Adipose tissue (tissue), 3 donors: Measurements from ENCODE around the gene JAK2. TPM values are rescaled to one million over a fixed set of nuclear protein-coding genes. Genes with fewer than 3 reads are reported as not detected.

Experiments used
- H3K27ac ChIP-seq: one replicate; pipeline ENCODE4 v1.5.1; 2013; ENCODE audit warnings: low read depth, low read length
- WGBS, 3 donors: extraction: QIAGEN DNeasy Blood & Tissue Kit; methylation state at CpG; one replicate each; pipeline ENCODE4 v1.1.7; 2013; 5-methylcytosine and 5-hydroxymethylcytosine counted together
- polyA plus RNA-seq, 3 donors: library from polyadenylated mRNA; stranded (reverse); fragments of 200-250 nt; gene quantifications; one replicate each; pipeline ENCODE4 v1.2.3, GENCODE V29; 2013
- donor health status: healthy with polysubstance abuse.
- donor health status: Bipolar disorder and iron deficiency.
- donor health status: healthy.

Gene JAK2
- polyA plus RNA-seq, 3 donors = 1.9 to 13.7 (median 7.6) TPM

DNA sequence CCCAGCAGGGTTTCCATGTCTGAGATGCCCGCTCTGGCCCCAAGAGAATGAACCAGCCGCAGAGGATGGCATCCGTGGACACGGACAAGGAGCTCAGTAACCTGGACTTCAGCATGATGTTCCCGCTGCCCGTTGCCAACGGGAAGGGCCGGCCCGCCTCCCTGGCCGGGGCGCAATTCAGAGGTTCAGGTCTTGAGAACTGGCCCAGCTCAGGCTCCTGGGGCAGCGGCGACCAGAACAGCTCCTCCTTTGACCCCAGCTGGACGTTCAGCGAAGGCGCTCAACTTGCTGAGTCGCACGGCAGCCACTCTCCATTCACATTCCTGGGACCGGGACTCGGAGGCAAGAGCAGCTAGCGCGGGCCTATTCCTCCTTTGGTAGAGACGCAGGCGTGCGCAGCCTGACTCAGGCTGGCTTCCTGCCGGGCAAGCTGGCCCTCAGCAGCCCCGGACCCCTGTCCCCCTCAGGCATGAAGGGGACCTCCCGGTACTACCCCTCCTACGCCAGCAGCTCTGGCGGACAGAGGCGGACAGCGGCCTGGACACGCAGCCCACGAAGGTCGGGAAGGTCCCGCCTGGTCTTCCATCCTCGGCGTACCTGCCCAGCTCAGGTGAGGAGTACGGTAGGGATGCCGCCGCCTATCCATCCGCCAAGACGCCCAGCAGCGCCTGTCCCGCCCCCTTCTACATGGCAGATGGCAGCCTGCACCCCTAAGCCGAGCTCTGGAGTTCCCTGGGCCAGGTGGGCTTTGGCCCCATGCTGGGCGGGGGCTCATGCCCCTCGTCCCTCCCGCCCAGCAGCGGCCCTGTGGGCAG lies 126.0 kb downstream of the JAK2 start:
- WGBS, 3 donors = 97 to 99% (median 98%) methylated on average over 50 of the region's 50 CpGs
- no peak overlapping the region for H3K27ac ChIP-seq

DNA sequence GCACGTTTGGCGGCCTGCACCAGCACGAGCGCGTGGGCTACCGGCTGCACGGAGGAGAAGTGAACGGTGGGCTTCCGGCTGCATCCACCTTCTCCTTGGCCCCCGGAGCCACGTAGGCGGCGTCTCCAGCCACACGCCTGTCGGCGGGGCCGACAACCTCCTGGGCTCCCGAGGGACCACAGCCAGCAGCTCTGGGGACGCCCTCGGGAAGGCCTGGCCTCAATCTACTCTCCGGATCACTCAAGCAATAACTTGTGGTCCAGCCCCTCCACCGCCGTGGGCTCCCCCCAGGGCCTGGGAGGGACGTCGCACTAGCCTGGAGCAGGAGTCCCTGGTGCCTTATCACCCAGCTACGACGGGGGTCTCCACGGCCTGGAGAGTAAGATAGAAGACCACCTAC lies 126.6 kb downstream of the JAK2 start:
- 97 to 99% (median 99%) methylated on average over 28 of the region's 28 CpGs for WGBS, 3 donors
- no peak overlapping the region for H3K27ac ChIP-seq

DNA sequence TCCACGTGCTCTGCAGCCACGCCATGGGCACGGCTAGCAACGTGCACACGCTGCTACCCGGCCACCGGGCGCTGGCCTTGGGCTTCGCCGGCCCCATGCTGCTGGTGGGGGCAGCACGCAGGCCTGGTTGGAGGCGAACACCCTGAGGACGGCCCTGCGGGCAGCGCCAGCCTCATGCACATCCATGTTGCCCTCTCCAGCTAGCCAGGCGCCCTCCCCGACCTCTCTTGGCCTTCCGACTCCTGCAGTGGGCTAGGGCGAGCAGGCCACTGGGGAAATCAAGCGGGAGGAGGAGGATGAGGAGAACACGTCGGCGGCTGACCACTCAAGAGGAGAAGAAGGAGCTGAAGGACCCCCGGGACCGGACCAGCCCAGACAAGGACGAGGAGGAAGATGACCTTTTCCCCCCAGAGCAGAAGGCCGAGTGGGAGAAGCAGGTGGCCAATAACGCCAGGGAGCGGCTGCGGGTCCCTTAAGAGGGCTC lies 127.1 kb downstream of the JAK2 start:
- H3K27ac ChIP-seq = no peak overlapping the region
- 97 to 98% (median 98%) methylated on average over 30 of the region's 30 CpGs for WGBS, 3 donors

DNA sequence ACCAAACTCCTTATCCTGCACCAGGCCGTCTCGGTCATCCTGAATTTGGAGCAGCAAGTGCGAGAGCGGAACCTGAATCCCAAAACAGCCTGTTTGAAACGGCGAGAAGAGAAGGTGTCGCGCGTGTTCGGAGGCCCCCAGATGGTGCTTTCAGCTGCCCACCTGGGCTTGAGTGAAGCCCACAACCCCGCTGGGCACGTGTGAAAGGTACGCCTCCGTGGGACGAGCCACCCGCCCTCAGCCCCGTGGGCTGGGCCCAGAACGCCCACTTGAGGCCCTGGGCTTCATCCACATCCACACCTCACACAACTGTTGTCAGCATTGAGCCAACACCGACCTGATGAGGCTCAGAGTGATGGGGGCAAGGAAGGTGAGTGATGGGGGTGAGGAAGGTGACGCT lies 127.6 kb downstream of the JAK2 start:
- WGBS, 3 donors = 95 to 97% (median 95%) methylated on average over 20 of the region's 20 CpGs
- no peak overlapping the region for H3K27ac ChIP-seq

DNA sequence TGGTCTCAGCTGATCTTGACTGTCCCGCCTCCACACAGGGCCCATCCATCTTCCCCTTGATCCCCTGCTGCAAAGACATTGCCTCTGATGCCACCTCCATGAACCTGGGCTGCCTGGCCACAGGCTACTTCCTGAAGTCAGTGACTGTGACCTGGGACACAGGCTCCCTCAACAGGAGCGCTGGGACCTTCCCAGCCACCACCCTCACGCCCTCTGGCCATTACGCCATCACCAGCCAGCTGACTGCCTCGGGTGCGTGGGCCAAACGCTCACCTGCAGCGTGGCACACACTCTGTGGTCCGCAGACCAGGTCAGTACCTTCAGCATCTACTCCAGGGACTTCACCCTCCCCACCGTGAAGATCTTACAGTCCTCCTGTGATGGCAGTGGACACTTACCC lies 128.5 kb downstream of the JAK2 start:
- 96 to 98% (median 98%) methylated on average over 10 of the region's 10 CpGs for WGBS, 3 donors
- H3K27ac ChIP-seq = no peak overlapping the region

DNA sequence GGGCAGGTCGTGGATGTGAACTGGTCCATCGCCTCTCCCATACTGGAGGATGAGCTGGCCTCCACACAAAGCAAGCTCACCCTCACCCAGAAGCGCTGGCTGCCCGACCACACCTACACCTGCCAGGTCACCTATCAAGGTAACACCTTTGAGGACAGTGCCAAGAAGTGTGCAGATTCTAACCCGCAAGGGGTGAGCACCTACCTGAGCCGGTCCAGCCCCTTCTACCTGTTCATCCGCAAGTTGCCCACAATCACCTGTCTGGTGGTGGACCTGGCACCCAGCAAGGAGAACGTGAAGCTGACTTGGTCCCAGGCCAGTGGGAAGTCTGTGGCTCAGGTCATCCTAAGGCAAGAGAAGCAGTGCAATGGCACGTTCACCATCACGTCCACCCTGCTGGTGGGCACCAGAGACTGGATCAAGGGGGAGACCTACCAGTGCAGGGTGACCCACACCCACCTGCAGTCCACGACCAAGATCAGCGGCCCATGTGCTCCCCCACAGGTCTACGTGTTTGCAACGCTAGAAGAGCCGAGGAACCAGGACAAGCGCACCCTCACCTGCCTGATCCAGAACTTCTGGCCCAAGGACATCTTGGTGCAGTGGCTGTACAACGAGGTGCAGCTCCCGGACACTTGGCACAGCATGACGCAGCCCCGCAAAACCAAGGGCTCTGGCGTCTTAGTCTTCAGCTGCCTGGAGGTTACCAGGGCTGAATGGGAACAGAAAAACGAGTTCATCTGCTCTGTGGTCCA lies 129.1 kb downstream of the JAK2 start:
- no peak overlapping the region for H3K27ac ChIP-seq
- 97 to 98% (median 97%) methylated on average over 22 of the region's 22 CpGs for WGBS, 3 donors

DNA sequence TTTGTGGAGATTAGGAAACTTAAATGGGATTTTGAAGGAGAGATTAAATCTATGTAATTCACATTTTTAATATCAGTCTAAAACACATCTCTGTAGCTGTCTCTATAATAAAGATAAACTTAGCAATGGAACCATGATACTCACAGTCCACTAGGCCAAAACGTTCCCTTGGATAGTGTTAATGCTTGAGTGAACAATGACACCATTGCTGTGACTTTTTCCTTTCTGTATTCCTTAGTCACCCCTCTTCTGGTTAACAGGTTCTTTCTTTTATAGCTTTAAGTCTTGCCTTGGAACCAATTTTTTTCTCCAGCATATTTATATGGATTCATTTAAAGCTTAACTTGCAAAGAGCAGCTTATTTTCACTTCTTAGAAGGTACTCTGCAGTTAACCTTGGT lies 137.0 kb downstream of the JAK2 start:
- 77 to 90% (median 88%) methylated on average over 1 of the region's 1 CpG for WGBS, 3 donors

DNA sequence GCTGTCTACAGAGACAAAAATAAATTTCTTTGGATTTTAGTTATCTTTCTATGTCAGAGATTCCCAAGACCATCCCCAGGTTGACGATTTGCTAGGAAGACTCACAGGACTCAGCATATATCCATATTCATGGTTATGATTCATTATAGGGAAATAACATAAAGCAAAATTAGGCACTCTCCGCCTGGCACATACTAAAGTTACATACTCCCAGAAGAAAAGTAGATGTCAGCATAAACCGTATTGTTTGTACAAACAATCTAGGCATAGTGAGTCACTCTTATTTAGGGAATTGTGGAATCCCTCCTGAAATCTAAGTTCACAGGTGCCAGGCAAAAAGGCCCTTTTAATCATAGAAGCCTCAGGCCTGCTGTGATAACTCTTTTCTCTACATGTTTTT lies 137.4 kb downstream of the JAK2 start:
- no peak overlapping the region for H3K27ac ChIP-seq
- 81 to 97% (median 94%) methylated on average over 3 of the region's 3 CpGs for WGBS, 3 donors

More for the DNA sequence above, 137.0 kb downstream of the JAK2 start:
- no peak overlapping the region for H3K27ac ChIP-seq

DNA sequence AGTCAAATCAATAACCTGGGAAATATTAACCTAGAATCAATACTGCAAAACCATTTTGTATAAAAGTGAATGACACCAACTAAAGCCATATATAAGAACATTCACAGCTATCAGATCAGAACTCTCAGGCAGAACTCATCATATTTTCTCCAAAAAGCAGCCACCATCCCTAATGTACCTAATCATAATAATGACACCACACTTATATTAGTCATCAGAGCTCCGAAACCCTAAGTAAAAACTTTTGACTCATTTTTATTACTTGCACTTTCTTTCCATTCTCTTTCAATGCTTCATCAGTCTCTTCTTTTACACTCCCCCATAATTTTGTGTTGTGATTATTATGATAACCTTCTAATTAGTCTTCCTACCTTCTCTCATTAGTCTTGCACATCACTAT lies 155.1 kb downstream of the JAK2 start:
- WGBS, 3 donors = 90 to 97% (median 90%) methylated on average over 1 of the region's 1 CpG
- H3K27ac ChIP-seq = no peak overlapping the region

DNA sequence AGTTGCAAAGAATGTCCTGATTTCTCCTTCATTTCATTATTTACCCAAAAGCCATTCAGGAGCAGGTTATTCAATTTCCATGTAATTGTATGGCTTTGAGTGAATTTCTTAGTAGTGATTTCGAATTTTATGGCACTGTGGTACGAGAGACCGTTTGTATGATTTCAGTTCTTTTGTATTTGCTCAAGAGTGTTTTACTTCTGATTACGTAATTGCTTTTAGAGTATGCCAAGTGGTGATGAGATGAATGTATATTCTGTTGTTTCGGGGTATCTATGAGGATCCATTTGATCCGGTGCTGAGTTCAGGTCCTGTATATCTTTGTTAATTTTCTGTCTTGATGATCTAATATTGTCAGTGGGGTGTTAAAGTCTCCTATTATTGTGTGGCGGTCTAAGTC lies 159.1 kb downstream of the JAK2 start:
- 92 to 95% (median 93%) methylated on average over 7 of the region's 7 CpGs for WGBS, 3 donors

DNA sequence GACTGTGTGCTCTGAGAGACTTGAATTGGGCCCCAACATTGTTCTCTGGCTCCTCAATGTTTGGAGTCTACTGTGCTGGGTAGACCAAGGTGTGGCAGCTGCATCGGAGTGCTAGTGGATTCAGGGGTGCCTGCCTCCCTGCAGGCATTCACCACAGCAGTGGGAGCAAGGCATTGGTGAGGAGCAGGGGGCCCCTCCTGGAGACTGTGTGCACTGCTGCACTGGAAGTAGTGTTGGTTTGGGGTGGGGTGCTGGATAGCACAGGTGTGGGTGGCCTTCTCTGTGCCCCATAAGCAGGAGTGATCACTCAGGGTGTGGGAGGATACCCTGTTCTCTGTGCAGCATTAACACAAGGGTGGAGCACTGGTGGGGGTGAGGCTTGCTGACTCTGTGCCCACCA lies 161.2 kb downstream of the JAK2 start:
- no peak overlapping the region for H3K27ac ChIP-seq
- 96 to 100% (median 96%) methylated on average over 1 of the region's 1 CpG for WGBS, 3 donors

More for the DNA sequence above, 159.1 kb downstream of the JAK2 start:
- H3K27ac ChIP-seq = no peak overlapping the region

Other genes starting within 250 kb of the JAK2 start
- 10 to 100 TPM; 18.0 to 56.5 (median 49.0) TPM for gene AK3, start 244.1 kb upstream of the JAK2 start, polyA plus RNA-seq
- 10 to 100 TPM; 29.8 to 37.6 (median 36.5) TPM for gene RCL1, start 192.3 kb upstream of the JAK2 start, polyA plus RNA-seq
- gene INSL6, start 200.4 kb downstream of the JAK2 start, polyA plus RNA-seq = not detected
- not detected for gene INSL4, start 246.1 kb downstream of the JAK2 start, polyA plus RNA-seq